ENCODE data around the gene TMEM270. TPM values are rescaled to one million over a fixed set of nuclear protein-coding genes. Genes with fewer than 3 reads are reported as not detected.
A peak's percentile ranks its signal among the peaks of the same experiment; 100 is the strongest.
"Not testable (repeated sequence)": the region's sequence is repeated elsewhere in the genome, so short reads cannot be mapped to it uniquely, and the experiment has no call there.

Gene TMEM270
- polyA plus RNA-seq (2013), result not detected

GRCh38 chr7:73860859-73861258 is at the start of gene TMEM270:
Gene TMEM270 (plus strand): TSS chr7:73861159. CDS start chr7:73861195, 36 bp downstream.
- no peak for DNase-seq
- Histone ChIP-seq H3K27me3 (replicated peaks in 2 of 5; ENCODE audit: control insufficient read depth in 4 of 5, insufficient read depth in 5 of 5, low read length in 4 of 5) (peaks cover 0 to 7% (median 3%) of the 10 kb centered on the region in 5 experiments), H3K36me3 (ENCODE audit: control insufficient read depth in 4 of 4, insufficient read depth in 4 of 4, low read length in 3 of 4) (no peaks in the 10 kb centered on the region), H3K4me3 (ENCODE audit: control insufficient read depth in 1 of 7, extremely low read depth in 1 of 7, insufficient read depth in 4 of 7, low read depth in 2 of 7, low read length in 6 of 7) (no peak within 1 kb of the TSS), H3K4me1 (ENCODE audit: control extremely low read depth in 1 of 4, control insufficient read depth in 4 of 4, insufficient read depth in 4 of 4, low read length in 3 of 4) (peaks cover 0 to 1% (median under 1%) of the 10 kb centered on the region in 4 experiments), H3K9me3 (ENCODE audit: control extremely low read depth in 1 of 5, control insufficient read depth in 4 of 5, insufficient read depth in 2 of 5, low read depth in 1 of 5, low read length in 4 of 5) (peaks cover 0 to 4% (median 0%) of the 10 kb centered on the region in 5 experiments), H3K27ac (ENCODE audit: insufficient read depth in 1 of 2, low read depth in 1 of 2, low read length in 2 of 2, poor library complexity in 1 of 2, severe bottlenecking in 2 of 2) (no peak within 1 kb of the TSS)
- ChIA-PET CTCF (interaction anchor here (3.4 to 5.1 kb wide), 2 partner anchors 118 to 165 kb away, joined by 21 to 34 read pairs; no protein-coding TSS in a partner anchor), POLR2A (no interaction called here)
- WGBS (ENCODE audit: insufficient coverage), result 87% methylated on average over 10 of the region's 11 CpGs

GRCh38 chr7:73811760-73812168 is 49.2 kb upstream of the TMEM270 start:
- Histone ChIP-seq H3K4me3 (ENCODE audit: control insufficient read depth in 1 of 7, extremely low read depth in 1 of 7, insufficient read depth in 4 of 7, low read depth in 2 of 7, low read length in 6 of 7) (no peak overlapping the region), H3K9me3 (ENCODE audit: control extremely low read depth in 1 of 5, control insufficient read depth in 4 of 5, insufficient read depth in 2 of 5, low read depth in 1 of 5, low read length in 4 of 5) (peaks cover 0 to 20% (median 9%) of the 10 kb centered on the region in 5 experiments), H3K27ac (ENCODE audit: insufficient read depth in 1 of 2, low read depth in 1 of 2, low read length in 2 of 2, poor library complexity in 1 of 2, severe bottlenecking in 2 of 2) (no peak overlapping the region), H3K4me1 (ENCODE audit: control extremely low read depth in 1 of 4, control insufficient read depth in 4 of 4, insufficient read depth in 4 of 4, low read length in 3 of 4) (no peaks in the 10 kb centered on the region), H3K27me3 (replicated peaks in 2 of 5; ENCODE audit: control insufficient read depth in 4 of 5, insufficient read depth in 5 of 5, low read length in 4 of 5) (peaks cover 0 to 4% (median 0%) of the 10 kb centered on the region in 5 experiments), H3K36me3 (ENCODE audit: control insufficient read depth in 4 of 4, insufficient read depth in 4 of 4, low read length in 3 of 4) (no peaks in the 10 kb centered on the region)
- POLR2A ChIA-PET, result no interaction called here
- WGBS (ENCODE audit: insufficient coverage), result 6% methylated on average over 10 of the region's 11 CpGs
- CTCF ChIA-PET, result interaction anchor here (1.0 to 1.9 kb wide), 4 partner anchors 11 to 45 kb away, joined by 3 to 6 read pairs (median 4); no protein-coding TSS in a partner anchor
- DNase-seq, result peak; percentile 15 to 36 (median 29)

- CTCF ChIA-PET, result interaction anchor here (1.1 kb wide), 2 partner anchors 12 to 15 kb away, joined by 3 to 4 read pairs; no protein-coding TSS in a partner anchor
- Histone ChIP-seq H3K36me3 (ENCODE audit: control insufficient read depth in 4 of 4, insufficient read depth in 4 of 4, low read length in 3 of 4) (no peaks in the 10 kb centered on the region), H3K4me3 (ENCODE audit: control insufficient read depth in 1 of 7, extremely low read depth in 1 of 7, insufficient read depth in 4 of 7, low read depth in 2 of 7, low read length in 6 of 7) (no peak overlapping the region), H3K27ac (ENCODE audit: insufficient read depth in 1 of 2, low read depth in 1 of 2, low read length in 2 of 2, poor library complexity in 1 of 2, severe bottlenecking in 2 of 2) (no peak overlapping the region), H3K9me3 (ENCODE audit: control extremely low read depth in 1 of 5, control insufficient read depth in 4 of 5, insufficient read depth in 2 of 5, low read depth in 1 of 5, low read length in 4 of 5) (peaks cover 0 to 20% (median 9%) of the 10 kb centered on the region in 5 experiments), H3K27me3 (replicated peaks in 2 of 5; ENCODE audit: control insufficient read depth in 4 of 5, insufficient read depth in 5 of 5, low read length in 4 of 5) (peaks cover 0 to 4% (median 0%) of the 10 kb centered on the region in 5 experiments), H3K4me1 (ENCODE audit: control extremely low read depth in 1 of 4, control insufficient read depth in 4 of 4, insufficient read depth in 4 of 4, low read length in 3 of 4) (no peaks in the 10 kb centered on the region)
- WGBS (ENCODE audit: insufficient coverage), result 92% methylated on average over 2 of the region's 3 CpGs
- no peak for DNase-seq
- POLR2A ChIA-PET, result no interaction called here
Observed at GRCh38 chr7:73812996-73813395, 48.0 kb upstream of the TMEM270 start.

- H3K9me3 ChIP-seq (ENCODE audit: control extremely low read depth in 1 of 5, control insufficient read depth in 4 of 5, insufficient read depth in 2 of 5, low read depth in 1 of 5, low read length in 4 of 5), result peaks cover 0 to 20% (median 9%) of the 10 kb centered on the region in 5 experiments
- ChIA-PET CTCF (interaction anchor here (0.6 to 2.7 kb wide), 4 partner anchors 11 to 181 kb away, joined by 3 to 12 read pairs (median 6); no protein-coding TSS in a partner anchor), POLR2A (no interaction called here)
Observed at GRCh38 chr7:73815436-73815835, 45.5 kb upstream of the TMEM270 start.

GRCh38 chr7:73817121-73817520 is 43.8 kb upstream of the TMEM270 start:
- H3K9me3 ChIP-seq (ENCODE audit: control extremely low read depth in 1 of 5, control insufficient read depth in 4 of 5, insufficient read depth in 2 of 5, low read depth in 1 of 5, low read length in 4 of 5), result peaks cover 0 to 18% (median 7%) of the 10 kb centered on the region in 5 experiments
- POLR2A ChIA-PET, result no interaction called here
- H3K27ac ChIP-seq (ENCODE audit: insufficient read depth in 1 of 2, low read depth in 1 of 2, low read length in 2 of 2, poor library complexity in 1 of 2, severe bottlenecking in 2 of 2), result no peak overlapping the region
- CTCF ChIA-PET, result no interaction called here
- H3K4me1 ChIP-seq (ENCODE audit: control extremely low read depth in 1 of 4, control insufficient read depth in 4 of 4, insufficient read depth in 4 of 4, low read length in 3 of 4), result no peaks in the 10 kb centered on the region
- peaks cover 0 to 2% (median 0%) of the 10 kb centered on the region in 5 experiments for H3K27me3 ChIP-seq (replicated peaks in 2 of 5; ENCODE audit: control insufficient read depth in 4 of 5, insufficient read depth in 5 of 5, low read length in 4 of 5)
- 92% methylated on average over 5 of the region's 6 CpGs for WGBS (ENCODE audit: insufficient coverage)
- no peaks in the 10 kb centered on the region for H3K36me3 ChIP-seq (ENCODE audit: control insufficient read depth in 4 of 4, insufficient read depth in 4 of 4, low read length in 3 of 4)
- no peak for DNase-seq
- no peak overlapping the region for H3K4me3 ChIP-seq (ENCODE audit: control insufficient read depth in 1 of 7, extremely low read depth in 1 of 7, insufficient read depth in 4 of 7, low read depth in 2 of 7, low read length in 6 of 7)

More at GRCh38 chr7:73815436-73815835, 45.5 kb upstream of the TMEM270 start:
- no peak overlapping the region for H3K27ac ChIP-seq (ENCODE audit: insufficient read depth in 1 of 2, low read depth in 1 of 2, low read length in 2 of 2, poor library complexity in 1 of 2, severe bottlenecking in 2 of 2)
- H3K27me3 ChIP-seq (replicated peaks in 2 of 5; ENCODE audit: control insufficient read depth in 4 of 5, insufficient read depth in 5 of 5, low read length in 4 of 5), result peaks cover 0 to 4% (median 0%) of the 10 kb centered on the region in 5 experiments
- no peak overlapping the region for H3K4me3 ChIP-seq (ENCODE audit: control insufficient read depth in 1 of 7, extremely low read depth in 1 of 7, insufficient read depth in 4 of 7, low read depth in 2 of 7, low read length in 6 of 7)
- H3K4me1 ChIP-seq (ENCODE audit: control extremely low read depth in 1 of 4, control insufficient read depth in 4 of 4, insufficient read depth in 4 of 4, low read length in 3 of 4), result no peaks in the 10 kb centered on the region
- no peak for DNase-seq
- WGBS (ENCODE audit: insufficient coverage), result 94% methylated on average over 7 of the region's 8 CpGs
- no peaks in the 10 kb centered on the region for H3K36me3 ChIP-seq (ENCODE audit: control insufficient read depth in 4 of 4, insufficient read depth in 4 of 4, low read length in 3 of 4)

GRCh38 chr7:73820013-73820412 is 40.9 kb upstream of the TMEM270 start:
- Histone ChIP-seq H3K4me1 (ENCODE audit: control extremely low read depth in 1 of 4, control insufficient read depth in 4 of 4, insufficient read depth in 4 of 4, low read length in 3 of 4) (no peaks in the 10 kb centered on the region), H3K4me3 (ENCODE audit: control insufficient read depth in 1 of 7, extremely low read depth in 1 of 7, insufficient read depth in 4 of 7, low read depth in 2 of 7, low read length in 6 of 7) (no peak overlapping the region), H3K9me3 (ENCODE audit: control extremely low read depth in 1 of 5, control insufficient read depth in 4 of 5, insufficient read depth in 2 of 5, low read depth in 1 of 5, low read length in 4 of 5) (no peaks in the 10 kb centered on the region), H3K36me3 (ENCODE audit: control insufficient read depth in 4 of 4, insufficient read depth in 4 of 4, low read length in 3 of 4) (no peaks in the 10 kb centered on the region), H3K27me3 (replicated peaks in 2 of 5; ENCODE audit: control insufficient read depth in 4 of 5, insufficient read depth in 5 of 5, low read length in 4 of 5) (peaks cover 0 to 3% (median 2%) of the 10 kb centered on the region in 5 experiments), H3K27ac (ENCODE audit: insufficient read depth in 1 of 2, low read depth in 1 of 2, low read length in 2 of 2, poor library complexity in 1 of 2, severe bottlenecking in 2 of 2) (no peak overlapping the region)
- 100% methylated on average over 4 of the region's 7 CpGs for WGBS (ENCODE audit: insufficient coverage)
- POLR2A ChIA-PET, result no interaction called here
- CTCF ChIA-PET, result interaction anchor here (1.7 kb wide), 1 partner anchor 35 kb away, joined by 4 read pairs; no protein-coding TSS in a partner anchor
- DNase-seq, result no peak

- H3K36me3 ChIP-seq (ENCODE audit: control insufficient read depth in 4 of 4, insufficient read depth in 4 of 4, low read length in 3 of 4); H3K27me3 ChIP-seq (replicated peaks in 2 of 5; ENCODE audit: control insufficient read depth in 4 of 5, insufficient read depth in 5 of 5, low read length in 4 of 5); H3K9me3 ChIP-seq (ENCODE audit: control extremely low read depth in 1 of 5, control insufficient read depth in 4 of 5, insufficient read depth in 2 of 5, low read depth in 1 of 5, low read length in 4 of 5); DNase-seq; POLR2A ChIA-PET; H3K4me3 ChIP-seq (ENCODE audit: control insufficient read depth in 1 of 7, extremely low read depth in 1 of 7, insufficient read depth in 4 of 7, low read depth in 2 of 7, low read length in 6 of 7); H3K27ac ChIP-seq (ENCODE audit: insufficient read depth in 1 of 2, low read depth in 1 of 2, low read length in 2 of 2, poor library complexity in 1 of 2, severe bottlenecking in 2 of 2): not testable (repeated sequence)
- H3K4me1 ChIP-seq (ENCODE audit: control extremely low read depth in 1 of 4, control insufficient read depth in 4 of 4, insufficient read depth in 4 of 4, low read length in 3 of 4), result peaks cover 0 to 11% (median 10%) of the 10 kb centered on the region in 4 experiments
- CTCF ChIA-PET, result interaction anchor here (0.5 to 1.7 kb wide), 6 partner anchors 12 to 578 kb away, joined by 3 to 6 read pairs (median 4); no protein-coding TSS in a partner anchor
- 96% methylated on average over 3 of the region's 14 CpGs for WGBS (ENCODE audit: insufficient coverage)
Observed at GRCh38 chr7:73821597-73822285, 39.2 kb upstream of the TMEM270 start.
